Pancreas (tissue), 10 donors: ENCODE measurements around the gene DPF3. TPM values are rescaled to one million over a fixed set of nuclear protein-coding genes. Genes with fewer than 3 reads are reported as not detected.

Source experiments
- ATAC-seq, 4 donors: fragments of 200-7000 bp; cut with Tn5 transposase; one replicate each; pipeline versions ENCODE4 v1.8.0 to v1.9.1; 2020; ENCODE audit warnings: mild to moderate bottlenecking in 4 of 4, moderate library complexity in 4 of 4
- DNase-seq, 6 donors: peaks; one replicate each; pipeline ENCODE4 v3.0.0-alpha.2; 2020
- FAIRE-seq: peaks from 2 replicates; lab custom pipeline; 2012; peaks lifted over from hg19 to GRCh38; lab: Jason Lieb, UNC
- H3K27ac ChIP-seq, 4 donors: fragments of 200-600 bp; sonication (generic); 1 replicate in 3 of 4; 2 replicates in 1 of 4; pipeline versions ENCODE4 v1.5.0 to v1.8.0; 2020
- H3K27me3 ChIP-seq, 4 donors: fragments of 200-600 bp; one replicate each; pipeline ENCODE4 v1.8.0; 2021
- H3K36me3 ChIP-seq, 3 donors: fragments of 200-600 bp; sonication (generic) in 1 of 3; one replicate each; pipeline versions ENCODE4 v1.5.0 to v1.8.0; 2020 to 2021
- H3K4me1 ChIP-seq, 3 donors: fragments of 200-600 bp; one replicate each; pipeline ENCODE4 v1.8.0; 2021
- H3K4me3 ChIP-seq, 4 donors: fragments of 200-600 bp; sonication (generic) in 2 of 4; one replicate each; pipeline versions ENCODE4 v1.5.0 to v1.8.0; 2020 to 2021
- H3K9me3 ChIP-seq, 4 donors: fragments of 200-600 bp; one replicate each; pipeline ENCODE4 v1.8.0; 2021
- WGBS, 2 donors: extraction: QIAGEN DNeasy Blood & Tissue Kit; methylation state at CpG; one replicate each; pipeline ENCODE4 v1.1.7; 2013; 5-methylcytosine and 5-hydroxymethylcytosine counted together
- intact Hi-C, 3 donors: fragments of 100-400 bp; cut with DNase I; formaldehyde crosslinking; loops; one replicate each; pipeline versions ENCODE4 v1.11.1 to v1.14.2; 2022
- polyA plus RNA-seq, 2 donors: library from polyadenylated mRNA; stranded (reverse); fragments of 200-250 nt; gene quantifications; one replicate each; pipeline ENCODE4 v1.2.3, GENCODE V29; 2013
- total RNA-seq, 6 donors: library from RNA; stranded (reverse); fragmentation: NEBNext Ultra II Directional in 4 of 6; extraction: Animal tissue kit (Norgen Biotek cat#: 25700) in 4 of 6; gene quantifications; one replicate each; pipeline versions ENCODE4 v1.2.1 to v1.2.4, GENCODE V29; 2021 to 2023
- TF ChIP-seq, protein P1 (sequence below), 4 donors: fragments of 200-600 bp; sonication (generic) in 3 of 4; IDR thresholded peaks; one replicate each; pipeline versions ENCODE4 v1.5.0 to v1.8.0; 2021; ENCODE audit warnings: antibody characterized with exemption in 4 of 4
- donor health status: healthy with polysubstance abuse.
- donor health status: DM: no; HTN: no; CAD: no; lungs with moderate emphysema.
- donor health status: DM: no; HTN: no; CAD: no.
- donor health status: control.
- donor health status: control.
- donor health status: Bipolar disorder and iron deficiency.
- donor health status: DM: yes; HTN: yes; CAD: no.
- donor health status: DM: no; HTN: no; CAD: no.
- donor health status: DM: no; HTN: no; CAD: no.
- donor health status: DM: yes; HTN: yes; CAD: no.

DPF3 gene
- total and polyA plus RNA-seq, 8 donors: 0.14 to 1.3 (median 0.86) TPM

DNA sequence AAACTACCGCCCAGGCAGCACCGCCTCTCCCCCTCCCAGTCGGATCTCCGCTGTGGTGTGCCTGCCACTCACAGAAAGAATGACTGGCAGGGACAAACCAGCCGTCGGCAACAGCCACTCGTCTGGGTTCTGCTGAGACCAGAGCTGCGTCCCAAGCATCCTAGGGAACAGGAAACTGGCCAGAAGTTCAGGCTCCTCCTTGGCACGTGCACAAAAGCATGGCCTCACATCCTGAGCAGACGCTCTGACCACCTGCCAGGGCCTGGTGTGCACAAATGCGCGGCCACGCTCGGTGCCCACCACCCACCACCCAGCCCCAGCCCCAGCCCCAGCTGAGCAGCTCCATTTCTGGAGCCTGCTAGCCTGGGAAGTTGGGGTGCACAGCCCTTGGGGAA is 214.8 kb downstream of the DPF3 start:
- H3K27ac ChIP-seq: no peak overlapping the region
- no peaks in the 10 kb centered on the region for H3K9me3 ChIP-seq
- DNase-seq (no peak), FAIRE-seq (no peak), ATAC-seq (no peak)
- 59 to 71% methylated on average over 14 of the region's 14 CpGs for WGBS, 2 donors
- no peaks in the 10 kb centered on the region for H3K36me3 ChIP-seq
- H3K4me3 ChIP-seq: no peak overlapping the region
- TF ChIP-seq, protein P1, sequence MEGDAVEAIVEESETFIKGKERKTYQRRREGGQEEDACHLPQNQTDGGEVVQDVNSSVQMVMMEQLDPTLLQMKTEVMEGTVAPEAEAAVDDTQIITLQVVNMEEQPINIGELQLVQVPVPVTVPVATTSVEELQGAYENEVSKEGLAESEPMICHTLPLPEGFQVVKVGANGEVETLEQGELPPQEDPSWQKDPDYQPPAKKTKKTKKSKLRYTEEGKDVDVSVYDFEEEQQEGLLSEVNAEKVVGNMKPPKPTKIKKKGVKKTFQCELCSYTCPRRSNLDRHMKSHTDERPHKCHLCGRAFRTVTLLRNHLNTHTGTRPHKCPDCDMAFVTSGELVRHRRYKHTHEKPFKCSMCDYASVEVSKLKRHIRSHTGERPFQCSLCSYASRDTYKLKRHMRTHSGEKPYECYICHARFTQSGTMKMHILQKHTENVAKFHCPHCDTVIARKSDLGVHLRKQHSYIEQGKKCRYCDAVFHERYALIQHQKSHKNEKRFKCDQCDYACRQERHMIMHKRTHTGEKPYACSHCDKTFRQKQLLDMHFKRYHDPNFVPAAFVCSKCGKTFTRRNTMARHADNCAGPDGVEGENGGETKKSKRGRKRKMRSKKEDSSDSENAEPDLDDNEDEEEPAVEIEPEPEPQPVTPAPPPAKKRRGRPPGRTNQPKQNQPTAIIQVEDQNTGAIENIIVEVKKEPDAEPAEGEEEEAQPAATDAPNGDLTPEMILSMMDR (IDR thresholded peaks at IDR 0.05): no peak
- intact Hi-C loops: no loop called here
- H3K27me3 ChIP-seq: no peaks in the 10 kb centered on the region
- no peaks in the 10 kb centered on the region for H3K4me1 ChIP-seq

DNA sequence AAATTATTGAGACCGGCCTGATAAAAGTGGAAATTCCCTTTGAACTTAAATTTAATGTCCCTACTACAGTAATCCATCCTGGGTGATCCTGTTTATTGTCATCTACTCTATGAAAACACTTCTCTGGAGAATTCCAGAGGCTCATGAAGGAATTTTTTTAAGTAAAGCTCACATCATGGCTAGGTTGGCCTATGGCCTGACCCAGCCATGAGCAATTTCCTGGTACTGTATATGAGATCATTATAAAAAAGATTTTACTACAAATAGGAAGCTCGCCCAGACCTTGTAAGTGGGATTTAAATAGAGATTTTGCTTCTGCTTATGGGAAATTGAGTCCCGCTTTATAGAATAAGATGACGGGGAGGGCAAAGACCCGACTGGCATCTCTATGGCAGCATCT is 215.5 kb downstream of the DPF3 start:
- no peak for ATAC-seq
- intact Hi-C loops: no loop called here
- H3K9me3 ChIP-seq: no peaks in the 10 kb centered on the region

DNA sequence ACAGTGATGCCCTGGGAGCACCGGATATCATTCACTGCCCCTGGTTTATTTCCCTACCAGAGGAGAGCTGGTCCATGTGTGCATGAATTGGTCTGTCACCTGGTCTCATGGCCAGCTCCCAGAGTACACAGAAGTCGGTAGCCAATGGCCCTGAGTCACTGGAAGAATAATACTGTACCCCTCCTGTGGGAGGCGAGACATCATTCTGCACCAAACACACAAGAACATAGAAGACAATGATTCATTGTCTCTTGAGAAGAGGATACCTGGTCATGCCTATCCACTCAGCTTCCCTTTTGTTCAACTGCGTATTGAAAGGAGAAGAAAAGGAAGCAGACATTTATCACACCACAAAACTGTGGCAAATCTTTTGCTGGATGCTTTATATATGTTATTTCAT is 216.2 kb downstream of the DPF3 start:
- WGBS, 2 donors: 75 to 76% methylated on average over 4 of the region's 4 CpGs
- Histone ChIP-seq H3K4me3 (no peak overlapping the region), H3K36me3 (no peaks in the 10 kb centered on the region), H3K27ac (no peak overlapping the region), H3K27me3 (no peaks in the 10 kb centered on the region), H3K9me3 (no peaks in the 10 kb centered on the region), H3K4me1 (no peaks in the 10 kb centered on the region)
- TF ChIP-seq, protein P1 (IDR thresholded peaks at IDR 0.05): no peak
- intact Hi-C loops: no loop called here
- no peak for FAIRE-seq
- no peak for DNase-seq
- no peak for ATAC-seq

More for the DNA sequence above, 215.5 kb downstream of the DPF3 start:
- Histone ChIP-seq H3K4me1 (no peaks in the 10 kb centered on the region), H3K36me3 (no peaks in the 10 kb centered on the region), H3K27ac (no peak overlapping the region), H3K27me3 (no peaks in the 10 kb centered on the region), H3K4me3 (no peak overlapping the region)
- TF ChIP-seq, protein P1 (IDR thresholded peaks at IDR 0.05): no peak
- FAIRE-seq (no peak), DNase-seq (no peak)
- 92 to 95% methylated on average over 5 of the region's 5 CpGs for WGBS, 2 donors

DNA sequence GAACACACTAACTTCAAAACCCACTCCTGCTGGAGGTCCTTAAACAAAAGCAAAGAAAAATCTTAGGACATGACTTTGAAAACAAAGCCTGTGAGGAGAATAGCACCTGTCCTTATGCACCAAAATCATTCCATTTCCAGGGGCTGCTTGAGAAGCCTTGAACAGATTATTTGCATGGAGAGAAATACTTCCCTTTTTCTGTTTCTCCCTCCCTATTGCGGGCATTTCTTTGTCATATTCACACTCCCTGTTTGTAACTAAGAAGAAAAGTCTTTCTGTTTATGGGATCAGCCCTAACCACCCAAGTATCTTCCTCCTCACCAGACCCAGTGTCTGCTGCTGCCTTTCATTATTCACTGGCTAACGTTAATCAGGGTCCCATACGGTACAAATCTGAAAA is 218.8 kb downstream of the DPF3 start:
- Histone ChIP-seq H3K27me3 (no peaks in the 10 kb centered on the region), H3K9me3 (no peaks in the 10 kb centered on the region), H3K27ac (no peak overlapping the region), H3K4me1 (no peaks in the 10 kb centered on the region), H3K36me3 (no peaks in the 10 kb centered on the region), H3K4me3 (no peak overlapping the region)
- FAIRE-seq (no peak), DNase-seq (no peak), ATAC-seq (no peak)
- intact Hi-C loops: no loop called here
- WGBS, 2 donors: 80% methylated on average over 3 of the region's 3 CpGs
- TF ChIP-seq, protein P1 (IDR thresholded peaks at IDR 0.05): no peak

DNA sequence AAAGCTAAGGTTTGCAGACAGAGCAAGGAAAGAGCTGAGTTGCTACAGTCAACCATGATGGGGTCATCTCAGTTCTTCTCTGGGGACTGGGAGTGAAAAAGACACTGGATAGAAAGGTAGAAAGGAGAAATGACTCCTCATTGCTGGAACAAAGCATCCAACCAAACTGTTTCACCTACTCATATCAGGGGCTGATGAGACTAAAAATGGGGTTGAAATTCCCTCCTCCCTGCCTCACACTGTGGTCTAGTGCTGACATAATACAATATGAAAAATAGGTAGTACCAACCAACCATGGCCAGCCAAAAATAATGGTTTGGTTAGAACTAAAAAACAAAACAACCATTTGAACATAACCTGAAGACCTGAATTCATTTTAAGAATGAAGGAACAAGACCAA is 220.7 kb downstream of the DPF3 start:
- no peaks in the 10 kb centered on the region for H3K36me3 ChIP-seq

More for the DNA sequence above, 220.7 kb downstream of the DPF3 start:
- intact Hi-C loops: no loop called here
- FAIRE-seq (no peak), ATAC-seq (no peak), DNase-seq (no peak)
- Histone ChIP-seq H3K27ac (no peak overlapping the region), H3K4me3 (no peak overlapping the region), H3K27me3 (no peaks in the 10 kb centered on the region), H3K4me1 (no peaks in the 10 kb centered on the region), H3K9me3 (no peaks in the 10 kb centered on the region)
- TF ChIP-seq, protein P1 (IDR thresholded peaks at IDR 0.05): no peak
